GM18511 (cell line): ENCODE results near the gene DYNC1LI1.
"Not testable (repeated sequence)": the region's sequence is repeated elsewhere in the genome, so short reads cannot be mapped to it uniquely, and the experiment has no call there.

Source experiments
- ATAC-seq: cut with Tn5 transposase; IDR thresholded peaks from one replicate; pipeline ENCODE4 v1.9.1; 2021; ENCODE audit warnings: mild to moderate bottlenecking, moderate library complexity; ENCODE audit not compliant: unreplicated experiment

The DYNC1LI1 gene

GRCh38 chr3:32584660-32585059, 14.0 kb upstream of the DYNC1LI1 start:
- ATAC-seq: no peak

GRCh38 chr3:32583708-32584107, 13.1 kb upstream of the DYNC1LI1 start:
- ATAC-seq: no peak

- ATAC-seq: not testable (repeated sequence)
Observed at GRCh38 chr3:32578669-32579068, 8.0 kb upstream of the DYNC1LI1 start.

GRCh38 chr3:32577581-32578556, 7.2 kb upstream of the DYNC1LI1 start:
- ATAC-seq: peak; percentile 97

- ATAC-seq: no peak
Observed at GRCh38 chr3:32577174-32577573, 6.5 kb upstream of the DYNC1LI1 start.

- no peak for ATAC-seq
Observed at GRCh38 chr3:32575451-32576113, 4.9 kb upstream of the DYNC1LI1 start.

- peak; percentile 40 for ATAC-seq
Observed at GRCh38 chr3:32571192-32571485, 481 bp upstream of the DYNC1LI1 start.

- ATAC-seq: peak; percentile 61
Observed at GRCh38 chr3:32569540-32570420, 878 bp downstream of the DYNC1LI1 start.

- no peak for ATAC-seq
Observed at GRCh38 chr3:32568953-32569352, 1.7 kb downstream of the DYNC1LI1 start.

GRCh38 chr3:32564195-32564594, 6.5 kb downstream of the DYNC1LI1 start:
- ATAC-seq: no peak

GRCh38 chr3:32562640-32563039, 8.0 kb downstream of the DYNC1LI1 start:
- ATAC-seq: no peak

- ATAC-seq: no peak
Observed at GRCh38 chr3:32557640-32558352, 12.9 kb downstream of the DYNC1LI1 start.

GRCh38 chr3:32556332-32556731, 14.3 kb downstream of the DYNC1LI1 start:
- ATAC-seq: no peak

- ATAC-seq: no peak
Observed at GRCh38 chr3:32553973-32554372, 16.7 kb downstream of the DYNC1LI1 start.

- peak; percentile 46 for ATAC-seq
Observed at GRCh38 chr3:32553459-32553858, 17.2 kb downstream of the DYNC1LI1 start.

- no peak for ATAC-seq
Observed at GRCh38 chr3:32552013-32552412, 18.6 kb downstream of the DYNC1LI1 start.

GRCh38 chr3:32551496-32551895, 19.2 kb downstream of the DYNC1LI1 start:
- ATAC-seq: no peak

- ATAC-seq: no peak
Observed at GRCh38 chr3:32551087-32551486, 19.6 kb downstream of the DYNC1LI1 start.

GRCh38 chr3:32545305-32545704, 25.4 kb downstream of the DYNC1LI1 start:
- no peak for ATAC-seq

GRCh38 chr3:32544894-32545293, 25.8 kb downstream of the DYNC1LI1 start:
- ATAC-seq: no peak

GRCh38 chr3:32542807-32543206, 27.9 kb downstream of the DYNC1LI1 start:
- no peak for ATAC-seq
